ENCODE data around the gene TGFB1I1. TPM values are rescaled to one million over a fixed set of nuclear protein-coding genes. Genes with fewer than 3 reads are reported as not detected.
A peak's percentile ranks its signal among the peaks of the same experiment; 100 is the strongest.
"Not testable (repeated sequence)": the region's sequence is repeated elsewhere in the genome, so short reads cannot be mapped to it uniquely, and the experiment has no call there.

The TGFB1I1 gene
- total RNA-seq, 1 donor from 2014 or later = 32.5 TPM

- H3K36me3 ChIP-seq = peaks cover 3% of the 10 kb centered on the region
- H3K4me3 ChIP-seq = no peak within 1 kb of the TSS
- ATAC-seq (no peak), DNase-seq (no peak)
- H3K9me3 ChIP-seq = no peaks in the 10 kb centered on the region
- peaks cover 28% of the 10 kb centered on the region for H3K4me1 ChIP-seq
- TF ChIP-seq CTCF (IDR thresholded peaks at IDR 0.05) = no peak
- no peaks in the 10 kb centered on the region for H3K27me3 ChIP-seq (ENCODE audit: low read depth)
- no peak within 1 kb of the TSS for H3K27ac ChIP-seq
- intact Hi-C loops (cut with DNase I) = no loop called here
Observed at GRCh38 chr16:31483081-31483480, 11.1 kb downstream of the TGFB1I1 start, which contains the start of gene SLC5A2. SLC5A2 (plus strand) TSS chr16:31483123; CDS start chr16:31483137, 14 bp downstream.

- DNase-seq; H3K36me3 ChIP-seq; ATAC-seq; H3K9me3 ChIP-seq; H3K27me3 ChIP-seq (ENCODE audit: low read depth); H3K4me3 ChIP-seq; intact Hi-C loops (cut with DNase I); H3K27ac ChIP-seq: not testable (repeated sequence)
- H3K4me1 ChIP-seq = peaks cover 34% of the 10 kb centered on the region
Observed at GRCh38 chr16:31484048-31484447, 12.1 kb downstream of the TGFB1I1 start.

- Histone ChIP-seq H3K36me3 (no peaks in the 10 kb centered on the region), H3K4me3 (no peak overlapping the region), H3K9me3 (no peaks in the 10 kb centered on the region), H3K4me1 (peaks cover 34% of the 10 kb centered on the region), H3K27me3 (ENCODE audit: low read depth) (no peaks in the 10 kb centered on the region), H3K27ac (peak overlapping the region; percentile 33)
- no peak for TF ChIP-seq CTCF (IDR thresholded peaks at IDR 0.05)
- intact Hi-C loops (cut with DNase I) = no loop called here
- peak; percentile 89 for DNase-seq
- ATAC-seq = peak; percentile 82 to 85
Observed at GRCh38 chr16:31484491-31485171, 12.7 kb downstream of the TGFB1I1 start.

- Histone ChIP-seq H3K4me1 (peaks cover 31% of the 10 kb centered on the region), H3K36me3 (peaks cover 7% of the 10 kb centered on the region), H3K27me3 (ENCODE audit: low read depth) (no peaks in the 10 kb centered on the region), H3K4me3 (no peak overlapping the region), H3K27ac (no peak overlapping the region), H3K9me3 (no peaks in the 10 kb centered on the region)
- no peak for DNase-seq
- no peak for TF ChIP-seq CTCF (IDR thresholded peaks at IDR 0.05)
- no peak for ATAC-seq
- intact Hi-C loops (cut with DNase I) = no loop called here
Observed at GRCh38 chr16:31485571-31485970, 13.6 kb downstream of the TGFB1I1 start.

- H3K27ac ChIP-seq = no peak overlapping the region
- peak overlapping the region; percentile 67 for H3K4me3 ChIP-seq
- ATAC-seq (no peak), DNase-seq (no peak)
- H3K4me1 ChIP-seq = peaks cover 27% of the 10 kb centered on the region
- no peaks in the 10 kb centered on the region for H3K27me3 ChIP-seq (ENCODE audit: low read depth)
- H3K36me3 ChIP-seq = peaks cover 10% of the 10 kb centered on the region
- intact Hi-C loops (cut with DNase I) = no loop called here
- H3K9me3 ChIP-seq = no peaks in the 10 kb centered on the region
- no peak for TF ChIP-seq CTCF (IDR thresholded peaks at IDR 0.05)
Observed at GRCh38 chr16:31486045-31486444, 14.1 kb downstream of the TGFB1I1 start.

GRCh38 chr16:31487071-31487719 is 15.2 kb downstream of the TGFB1I1 start:
- H3K4me1 ChIP-seq = peaks cover 25% of the 10 kb centered on the region
- H3K27ac ChIP-seq = peak overlapping the region; percentile 70
- ATAC-seq (peak in 1 of 2 donors; percentile 3), DNase-seq (no peak)
- H3K9me3 ChIP-seq = no peaks in the 10 kb centered on the region
- peaks cover 20% of the 10 kb centered on the region for H3K36me3 ChIP-seq
- TF ChIP-seq CTCF (IDR thresholded peaks at IDR 0.05) = no peak
- H3K27me3 ChIP-seq (ENCODE audit: low read depth) = no peaks in the 10 kb centered on the region
- H3K4me3 ChIP-seq = peak overlapping the region; percentile 67
- intact Hi-C loops (cut with DNase I) = no loop called here
